IMR-90 (cell line): ENCODE results near the gene CCDC102A.

ENCODE experiments used
- CEBPB ChIP-seq: IDR thresholded peaks from 2 replicates; pipeline ENCODE4 v1.6.1; 2012; ENCODE audit warnings: low read depth, low read length, improper control_type of control experiment
- ELK1 ChIP-seq: fragments of 150-350 bp; IDR thresholded peaks from 2 replicates; pipeline ENCODE4 v1.6.1; 2016; ENCODE audit warnings: low read depth, mild to moderate bottlenecking, low read length, moderate library complexity, borderline replicate concordance
- MXI1 ChIP-seq: IDR thresholded peaks from 2 replicates; pipeline ENCODE4 v1.6.1; 2012; ENCODE audit warnings: low read depth, mild to moderate bottlenecking, low read length, moderate library complexity, borderline replicate concordance
- POLR2A ChIP-seq: IDR thresholded peaks from 2 replicates; pipeline ENCODE4 v1.6.1; 2012; ENCODE audit warnings: mild to moderate bottlenecking, low read depth, low read length
- RAD21 ChIP-seq: IDR thresholded peaks from 2 replicates; pipeline ENCODE4 v1.6.1; 2012; ENCODE audit warnings: low read length, improper control_type of control experiment
- RFX5 ChIP-seq: IDR thresholded peaks from 2 replicates; pipeline ENCODE4 v1.8.0; 2012; ENCODE audit warnings: low read depth, mild to moderate bottlenecking, low read length, moderate library complexity
- TF ChIP-seq, protein P1 (sequence below): conservative IDR thresholded peaks from 2 replicates; pipeline ENCODE4 v1.5.1; 2012; ENCODE audit warnings: mild to moderate bottlenecking, low read depth, low read length, improper control_type of control experiment
- TF ChIP-seq, protein P2 (sequence below): fragments of 150-350 bp; IDR thresholded peaks from 2 replicates; pipeline ENCODE4 v1.6.1; 2017; ENCODE audit warnings: mild to moderate bottlenecking, antibody characterized with exemption, low read length, low read depth

DNA sequence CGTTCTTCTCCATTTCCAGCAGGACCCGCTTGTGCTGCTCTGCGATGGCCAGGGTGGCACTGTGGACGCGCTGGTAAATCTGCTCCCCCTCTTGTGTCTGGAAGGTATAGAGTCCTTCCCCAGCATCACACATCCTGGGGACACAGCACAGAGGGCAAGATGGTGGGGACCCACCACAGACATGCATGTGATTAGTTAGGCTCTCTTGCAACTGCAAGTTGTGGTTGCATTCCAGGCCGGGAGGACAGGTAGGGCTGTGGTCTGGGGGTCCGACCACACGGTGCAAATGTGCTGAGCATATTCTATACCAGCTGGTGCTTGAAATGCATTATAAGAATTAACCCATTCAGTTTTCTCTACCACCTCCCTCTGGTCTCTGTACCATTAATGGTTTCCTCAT is 62.5 kb downstream of the CCDC102A start:
- TF ChIP-seq, protein P1, sequence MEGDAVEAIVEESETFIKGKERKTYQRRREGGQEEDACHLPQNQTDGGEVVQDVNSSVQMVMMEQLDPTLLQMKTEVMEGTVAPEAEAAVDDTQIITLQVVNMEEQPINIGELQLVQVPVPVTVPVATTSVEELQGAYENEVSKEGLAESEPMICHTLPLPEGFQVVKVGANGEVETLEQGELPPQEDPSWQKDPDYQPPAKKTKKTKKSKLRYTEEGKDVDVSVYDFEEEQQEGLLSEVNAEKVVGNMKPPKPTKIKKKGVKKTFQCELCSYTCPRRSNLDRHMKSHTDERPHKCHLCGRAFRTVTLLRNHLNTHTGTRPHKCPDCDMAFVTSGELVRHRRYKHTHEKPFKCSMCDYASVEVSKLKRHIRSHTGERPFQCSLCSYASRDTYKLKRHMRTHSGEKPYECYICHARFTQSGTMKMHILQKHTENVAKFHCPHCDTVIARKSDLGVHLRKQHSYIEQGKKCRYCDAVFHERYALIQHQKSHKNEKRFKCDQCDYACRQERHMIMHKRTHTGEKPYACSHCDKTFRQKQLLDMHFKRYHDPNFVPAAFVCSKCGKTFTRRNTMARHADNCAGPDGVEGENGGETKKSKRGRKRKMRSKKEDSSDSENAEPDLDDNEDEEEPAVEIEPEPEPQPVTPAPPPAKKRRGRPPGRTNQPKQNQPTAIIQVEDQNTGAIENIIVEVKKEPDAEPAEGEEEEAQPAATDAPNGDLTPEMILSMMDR, result no peak
- TF ChIP-seq POLR2A, result no peak
- TF ChIP-seq, protein P2, sequence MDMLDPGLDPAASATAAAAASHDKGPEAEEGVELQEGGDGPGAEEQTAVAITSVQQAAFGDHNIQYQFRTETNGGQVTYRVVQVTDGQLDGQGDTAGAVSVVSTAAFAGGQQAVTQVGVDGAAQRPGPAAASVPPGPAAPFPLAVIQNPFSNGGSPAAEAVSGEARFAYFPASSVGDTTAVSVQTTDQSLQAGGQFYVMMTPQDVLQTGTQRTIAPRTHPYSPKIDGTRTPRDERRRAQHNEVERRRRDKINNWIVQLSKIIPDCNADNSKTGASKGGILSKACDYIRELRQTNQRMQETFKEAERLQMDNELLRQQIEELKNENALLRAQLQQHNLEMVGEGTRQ, result no peak
- no peak for TF ChIP-seq MXI1
- TF ChIP-seq RFX5, result no peak
- TF ChIP-seq CEBPB, result no peak
- no peak for TF ChIP-seq RAD21
- TF ChIP-seq ELK1, result no peak
